Stimulated activated CD4-positive, alpha-beta T cell treated with anti-CD3 and anti-CD28 coated beads, Interleukin-15, amount 100 ng/mL, for 48 hours (primary cell): Measurements from ENCODE around the gene KCTD3.

Experiments
- DNase-seq, 2 donors: peaks; one replicate each; pipeline ENCODE4 v3.0.0-alpha.2; 2020; ENCODE audit warnings: low read depth in 2 of 2

Gene KCTD3

DNA sequence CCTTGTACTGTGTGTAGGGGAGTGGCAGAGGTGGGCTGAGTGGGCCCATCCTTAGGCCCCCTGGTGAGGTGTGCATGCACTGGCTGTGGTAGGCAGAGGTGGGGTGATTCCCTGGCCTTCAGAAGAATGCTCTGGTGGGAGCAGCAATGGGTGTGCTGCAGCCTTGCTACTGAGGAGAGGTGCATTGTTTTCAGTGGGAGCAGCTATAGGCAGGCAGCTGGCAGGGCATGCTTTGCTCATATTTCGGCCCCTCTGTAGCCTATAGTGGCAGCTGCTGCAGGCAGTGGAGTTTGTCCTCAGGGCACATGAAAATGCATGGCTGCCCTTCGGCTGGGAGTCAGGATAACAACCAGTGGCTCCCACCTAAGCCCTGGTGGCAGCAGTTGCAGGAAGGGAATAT lies 10.1 kb upstream of the KCTD3 start:
- DNase-seq: no peak

GRCh38 chr1:215557504-215557903 lies 9.6 kb upstream of the KCTD3 start:
- no peak for DNase-seq

- DNase-seq: no peak
Measured at GRCh38 chr1:215557992-215558626, 9.0 kb upstream of the KCTD3 start.

DNA sequence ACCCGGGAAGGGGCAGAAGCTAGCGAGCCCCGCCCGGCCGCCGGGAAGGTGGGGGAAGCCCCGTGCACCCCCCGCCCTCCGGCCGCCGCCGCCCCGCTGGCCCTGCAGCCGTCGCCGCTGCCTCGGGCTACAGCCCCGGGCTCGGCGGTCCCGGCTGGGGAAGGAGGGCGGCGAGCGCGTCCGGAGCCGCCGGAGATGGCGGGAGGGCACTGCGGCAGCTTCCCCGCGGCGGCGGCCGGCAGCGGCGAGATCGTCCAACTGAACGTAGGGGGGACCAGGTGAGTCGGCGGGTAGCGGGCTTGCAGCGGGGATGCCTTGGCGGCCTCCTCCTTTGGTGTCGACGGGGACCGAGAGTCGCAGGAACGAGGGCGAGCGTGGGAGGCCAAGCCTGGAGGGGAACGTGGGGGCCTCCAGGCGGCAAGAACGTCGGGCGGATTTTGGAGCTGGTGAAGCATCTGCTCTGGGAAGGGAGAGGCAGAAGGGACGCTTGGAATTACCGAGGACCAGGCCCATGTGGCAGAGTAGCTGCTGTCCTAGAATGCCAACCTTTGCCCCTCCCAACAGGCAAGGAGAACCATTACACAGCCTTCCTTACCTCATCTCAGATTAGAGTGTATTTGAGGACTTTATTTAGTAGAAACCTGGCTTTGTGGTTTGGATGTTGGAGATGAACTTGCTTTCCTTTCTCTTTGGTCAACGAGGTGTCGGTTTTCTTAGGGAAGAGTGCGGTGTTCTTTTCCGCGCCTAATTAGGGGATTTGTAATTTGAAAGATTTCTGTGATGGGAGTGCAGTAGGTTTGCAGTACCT lies 591 bp downstream of the KCTD3 start:
- peak in 1 of 2 donors; percentile 19 for DNase-seq

DNA sequence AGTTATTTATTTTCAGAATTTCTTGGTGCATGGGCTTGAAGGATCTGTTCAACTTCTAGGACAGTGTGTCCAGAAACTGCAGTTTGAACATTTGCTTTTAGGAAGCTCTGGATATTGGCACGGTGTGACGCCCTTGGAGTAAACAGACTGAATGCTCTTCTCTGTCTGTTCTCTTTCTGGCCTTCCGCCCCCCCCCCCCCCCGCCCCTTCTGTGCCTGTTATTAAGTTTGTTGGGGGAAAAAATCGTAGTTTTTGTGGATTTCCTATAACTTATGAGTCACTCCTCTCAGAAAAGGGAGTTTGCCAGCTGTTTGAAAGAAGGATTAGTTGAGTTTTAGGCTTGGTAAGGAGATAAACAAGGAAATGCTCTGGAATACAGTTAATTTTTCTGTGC lies 1.2 kb downstream of the KCTD3 start:
- no peak for DNase-seq

DNA sequence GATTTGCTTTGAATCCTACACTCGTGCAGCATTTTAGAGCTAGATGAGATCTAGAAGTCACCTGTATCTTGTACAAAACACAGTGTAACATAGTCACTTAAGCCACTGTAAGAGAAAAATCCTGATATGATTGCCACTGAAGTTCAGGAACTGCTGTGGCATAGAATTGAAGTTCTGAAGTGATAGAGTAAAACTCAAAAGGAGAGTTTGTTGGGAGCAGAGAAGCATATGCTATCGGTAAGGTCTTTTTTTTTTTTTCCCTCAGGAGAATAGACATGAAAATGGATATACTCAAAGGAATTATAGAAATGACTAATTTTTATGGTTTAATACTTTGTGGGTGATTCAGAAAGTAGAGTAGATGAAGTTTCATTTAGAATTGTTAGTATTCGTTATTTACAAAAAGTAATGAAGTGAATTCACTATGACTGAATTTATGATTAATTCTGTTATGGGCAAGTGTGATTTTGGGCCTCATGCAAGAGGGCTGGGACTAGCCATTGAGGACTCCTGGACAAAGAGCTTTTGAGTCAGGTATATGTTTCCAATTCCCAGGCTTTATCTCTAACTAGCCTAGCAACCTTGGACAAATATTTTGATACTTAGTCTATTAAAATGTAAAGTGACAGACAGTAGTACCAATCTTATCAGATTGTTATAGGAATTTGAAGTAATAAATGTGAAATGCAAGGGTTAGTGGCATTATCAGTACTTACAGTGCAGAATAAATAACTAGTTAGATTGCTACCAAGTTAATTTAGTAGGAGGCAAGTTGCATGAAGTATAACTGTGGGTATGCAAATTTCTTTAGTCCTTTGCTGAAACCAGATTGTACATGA lies 3.1 kb downstream of the KCTD3 start:
- no peak for DNase-seq

DNA sequence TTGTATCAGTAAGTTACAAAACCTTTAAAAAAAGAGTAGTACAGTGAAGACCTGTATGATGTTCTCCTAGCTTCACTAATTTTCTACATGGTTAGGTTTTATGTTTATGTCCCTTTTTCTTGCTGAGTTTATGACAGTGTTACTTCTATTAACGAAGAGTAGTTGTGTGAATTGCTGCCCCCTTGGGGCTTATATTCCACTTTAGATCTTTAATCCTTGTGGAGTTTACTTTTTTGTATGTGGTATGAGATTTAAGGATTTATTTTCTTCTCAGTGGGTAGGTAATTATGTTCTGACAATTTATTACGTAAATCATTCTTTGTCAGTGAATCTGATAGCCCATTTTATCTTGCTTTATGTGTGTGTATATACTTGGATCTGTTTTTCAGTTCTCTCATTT lies 14.8 kb downstream of the KCTD3 start:
- no peak for DNase-seq

GRCh38 chr1:215583185-215583749 lies 16.2 kb downstream of the KCTD3 start:
- DNase-seq: no peak

DNA sequence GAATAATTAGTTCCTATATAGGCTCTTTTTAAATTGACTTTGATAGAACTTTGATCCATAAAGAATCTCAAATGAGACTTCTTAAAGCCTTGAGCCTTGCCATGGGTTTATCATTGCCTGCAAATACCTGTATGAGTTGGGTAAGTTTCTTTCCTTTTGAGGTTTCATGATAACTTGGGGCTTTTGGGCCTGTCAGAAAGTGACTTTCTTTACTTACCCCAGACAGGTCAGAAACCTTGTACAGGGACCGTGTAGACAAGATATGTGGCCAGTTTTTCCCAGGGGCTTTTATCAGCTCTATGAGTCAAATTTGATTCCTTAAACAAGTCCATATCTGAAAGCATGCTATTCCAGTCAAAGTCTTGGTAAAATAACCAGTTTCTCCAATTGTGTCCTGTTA lies 17.3 kb downstream of the KCTD3 start:
- DNase-seq: no peak

DNA sequence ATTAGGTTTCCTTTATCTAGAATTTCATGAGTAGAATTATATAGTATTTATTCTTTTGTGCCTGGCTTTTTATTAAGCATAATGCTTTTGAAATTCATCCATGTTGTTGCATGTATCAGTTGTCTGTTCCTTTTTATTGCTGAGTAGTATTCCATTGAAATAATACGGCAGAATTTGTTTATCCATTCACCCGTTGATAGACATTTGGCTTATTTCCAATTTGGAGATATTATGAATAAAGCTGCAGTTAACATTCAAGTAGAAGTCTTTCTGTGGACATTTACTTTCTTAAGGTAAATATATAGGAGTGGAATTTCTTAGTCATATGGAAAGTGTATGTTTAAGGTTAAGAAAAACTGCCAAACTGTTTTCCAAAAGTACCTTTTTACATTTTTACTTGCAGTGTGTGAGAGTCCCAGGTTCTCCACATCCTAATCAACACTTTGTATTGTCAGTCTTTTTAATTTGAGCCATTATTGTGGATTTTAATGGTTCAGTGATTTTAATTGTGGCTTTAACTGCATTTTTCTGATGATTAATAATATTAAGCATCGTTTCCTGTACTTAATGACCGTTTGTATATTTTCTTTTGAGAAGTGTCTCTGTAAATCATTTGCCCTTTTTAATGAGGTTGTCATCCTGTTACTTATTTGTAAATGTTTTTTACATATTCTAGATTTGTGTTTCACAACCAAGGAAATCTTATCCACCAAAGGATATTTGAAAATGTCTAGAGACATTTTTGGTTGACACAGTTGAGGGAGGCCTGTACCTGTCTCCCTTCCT lies 22.7 kb downstream of the KCTD3 start:
- DNase-seq: no peak

- DNase-seq: no peak
Measured at GRCh38 chr1:215590779-215591491, 23.8 kb downstream of the KCTD3 start.

- DNase-seq: no peak
Measured at GRCh38 chr1:215594640-215595039, 27.5 kb downstream of the KCTD3 start.

- DNase-seq: no peak
Measured at GRCh38 chr1:215595231-215595630, 28.1 kb downstream of the KCTD3 start.

- DNase-seq: no peak
Measured at GRCh38 chr1:215597961-215598360, 30.9 kb downstream of the KCTD3 start.

DNA sequence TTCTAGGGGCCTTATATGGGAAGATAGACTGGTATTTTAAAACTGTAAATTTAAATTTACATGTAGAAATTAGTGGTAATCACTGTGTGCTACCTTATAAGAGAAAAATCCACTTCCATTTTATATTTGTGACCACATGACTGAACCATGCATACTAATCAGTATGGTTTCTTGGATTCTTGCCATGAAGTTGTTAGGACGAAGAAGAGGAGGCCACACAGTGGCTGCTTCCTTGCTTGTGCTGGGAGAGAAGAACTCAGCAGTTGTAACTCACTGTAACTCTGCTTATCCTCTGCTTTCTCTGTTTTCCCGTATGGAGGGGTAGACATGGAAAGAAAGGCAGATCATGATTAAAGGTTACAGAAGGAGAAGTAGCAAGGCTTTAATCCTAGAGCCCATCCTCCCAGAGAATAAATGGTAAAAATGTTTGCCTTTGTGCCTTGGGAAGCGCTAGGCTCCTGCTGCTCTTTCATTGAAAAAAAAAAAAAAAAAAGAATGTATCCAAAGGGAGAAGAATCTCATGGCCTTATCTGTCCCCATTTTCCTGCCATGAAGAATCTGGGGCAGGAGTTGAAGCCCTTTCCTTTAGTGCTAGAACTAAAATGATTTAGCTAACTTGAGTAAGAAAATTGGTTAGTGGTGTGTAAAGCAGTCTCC lies 32.4 kb downstream of the KCTD3 start:
- DNase-seq: no peak

DNA sequence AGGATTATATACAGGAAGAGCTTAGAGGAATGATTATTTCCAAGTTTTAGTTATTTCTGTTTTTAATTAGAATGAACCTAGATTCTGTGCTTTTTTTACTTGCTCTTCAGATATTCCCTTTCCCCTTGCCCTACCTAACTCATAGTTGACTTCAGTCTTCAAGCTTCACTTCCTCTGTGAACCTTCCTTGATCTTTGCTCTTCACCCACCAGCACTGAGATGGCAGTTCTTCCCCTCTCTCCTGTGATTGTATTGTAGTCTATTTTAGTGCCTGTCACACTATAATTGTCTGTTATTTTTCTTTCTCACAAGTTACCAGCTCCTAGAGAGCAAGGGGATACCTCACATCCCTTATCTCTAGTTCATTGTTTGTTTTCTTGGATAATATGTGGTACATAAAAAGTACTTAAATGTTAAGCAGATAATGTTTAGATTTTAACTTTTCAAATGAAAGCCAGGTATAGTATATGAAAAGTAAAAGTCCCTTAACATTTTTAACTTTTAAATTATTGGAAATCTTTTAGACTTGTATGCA lies 33.2 kb downstream of the KCTD3 start:
- DNase-seq: no peak

DNA sequence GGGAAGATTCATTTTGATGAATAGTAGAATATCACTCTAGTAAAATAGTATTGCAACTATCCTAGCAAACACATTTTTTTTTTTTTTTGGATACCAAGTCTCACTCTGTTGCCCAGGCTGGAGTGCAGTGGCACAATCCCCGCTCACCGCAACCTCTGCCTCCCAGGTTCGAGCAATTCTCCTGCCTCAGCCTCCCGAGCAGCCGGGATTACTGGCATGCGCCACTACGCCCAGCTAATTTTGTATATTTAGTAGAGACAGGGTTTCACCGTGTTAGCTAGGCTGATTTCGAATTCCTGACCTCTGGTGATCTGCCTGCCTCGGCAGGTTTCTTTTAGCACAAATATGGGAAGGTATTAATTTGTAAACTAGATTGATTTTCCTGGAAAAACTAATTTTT lies 33.8 kb downstream of the KCTD3 start:
- no peak for DNase-seq

DNA sequence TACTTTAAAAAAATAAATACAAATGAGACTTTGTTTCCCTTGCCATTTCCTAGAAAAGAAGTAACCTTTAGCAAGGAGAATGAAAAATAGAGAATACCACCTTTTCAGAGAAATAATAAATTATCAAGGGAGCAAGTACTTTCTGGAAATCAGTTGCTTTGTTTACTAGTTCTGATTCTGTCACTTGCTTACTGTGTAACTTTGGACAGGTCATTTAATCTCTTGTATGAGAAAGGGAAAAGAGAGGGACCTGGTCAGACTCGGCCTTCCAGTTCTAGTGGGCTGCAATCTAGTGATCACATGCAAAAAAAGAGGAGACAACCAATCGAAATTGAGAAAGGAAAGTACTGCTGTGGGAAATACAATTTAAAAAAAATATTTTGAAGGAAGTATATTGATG lies 34.2 kb downstream of the KCTD3 start:
- no peak for DNase-seq

DNA sequence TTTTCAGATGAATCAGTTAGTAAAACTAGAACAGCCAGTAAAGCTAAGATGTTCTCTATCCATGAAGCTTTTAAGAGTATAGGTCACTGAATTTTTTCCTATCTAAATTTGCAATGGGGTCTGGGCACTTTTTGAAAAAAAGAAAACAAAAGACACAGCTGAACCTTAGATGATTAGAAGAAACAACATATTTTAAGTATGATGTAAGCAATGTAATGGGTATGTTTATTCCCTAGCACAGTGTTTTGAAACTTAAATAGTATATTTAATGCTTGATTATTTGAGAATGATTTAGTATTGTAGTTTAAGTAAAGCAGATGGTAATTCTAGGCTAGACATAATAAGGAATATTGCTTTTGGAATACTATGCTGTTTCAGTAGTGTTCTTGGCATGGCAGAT lies 36.2 kb downstream of the KCTD3 start:
- DNase-seq: no peak

DNA sequence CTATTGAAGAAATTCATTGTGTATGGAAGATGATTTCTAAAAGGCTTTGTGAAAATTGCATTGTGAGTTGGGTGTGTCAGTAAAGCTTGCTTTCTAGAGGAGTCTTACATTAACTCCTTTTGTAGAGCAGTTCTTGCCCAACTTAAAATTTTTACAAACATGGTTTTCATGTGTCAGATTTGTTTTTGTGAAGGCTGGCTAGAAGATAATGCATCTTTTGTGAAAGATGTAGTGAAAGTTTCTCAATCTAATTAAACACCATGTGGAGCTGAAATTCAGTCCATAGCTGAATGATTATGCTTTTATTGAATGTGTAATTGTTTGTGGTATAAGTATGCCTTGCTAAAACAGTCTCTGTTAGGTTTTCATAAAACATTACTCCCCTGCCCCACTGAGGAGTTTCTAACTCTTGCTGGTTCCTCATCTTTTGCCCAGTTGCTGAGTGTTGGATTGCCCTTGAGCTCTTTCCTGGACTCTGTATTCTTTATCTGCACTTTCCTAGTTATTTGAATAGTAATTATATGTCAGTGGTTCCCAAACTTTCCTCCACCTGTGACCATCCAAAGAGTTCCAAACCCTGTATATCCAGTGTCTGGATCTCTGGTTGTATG lies 38.0 kb downstream of the KCTD3 start:
- no peak for DNase-seq
